Small intestine (tissue), 7 donors: ENCODE data around the gene PIAS1. TPM values are rescaled to one million over a fixed set of nuclear protein-coding genes. Genes with fewer than 3 reads are reported as not detected.
A peak's percentile ranks its signal among the peaks of the same experiment; 100 is the strongest.

Experiments used
- DNase-seq, 2 donors: peaks; one replicate each; pipeline versions ENCODE4 v3.0.0 to v3.0.0-alpha.2; 2013
- FAIRE-seq: peaks from 2 replicates; lab custom pipeline; 2012; peaks lifted over from hg19 to GRCh38; lab: Jason Lieb, UNC
- H3K27ac ChIP-seq, 3 donors: one replicate each; pipeline ENCODE4 v1.5.1; 2013; ENCODE audit warnings: low read length in 2 of 3, mild to moderate bottlenecking in 2 of 3, control low read depth in 1 of 3, inconsistent platforms in 1 of 3, low read depth in 1 of 3, moderate library complexity in 1 of 3
- H3K27me3 ChIP-seq, 3 donors: one replicate each; pipeline ENCODE4 v1.6.1; 2013; ENCODE audit warnings: low read length in 3 of 3, inconsistent platforms in 1 of 3; ENCODE audit not compliant: control insufficient read depth in 3 of 3, insufficient read depth in 3 of 3
- H3K36me3 ChIP-seq, 3 donors: one replicate each; pipeline ENCODE4 v1.6.1; 2013; ENCODE audit warnings: low read length in 3 of 3, inconsistent platforms in 1 of 3, low read depth in 1 of 3, mild to moderate bottlenecking in 1 of 3, moderate library complexity in 1 of 3; ENCODE audit not compliant: control insufficient read depth in 3 of 3, insufficient read depth in 2 of 3
- H3K4me1 ChIP-seq, 3 donors: one replicate each; pipeline ENCODE4 v1.6.1; 2013; ENCODE audit warnings: low read length in 2 of 3, inconsistent platforms in 1 of 3, low read depth in 1 of 3, mild to moderate bottlenecking in 1 of 3, moderate library complexity in 1 of 3; ENCODE audit not compliant: control insufficient read depth in 3 of 3, insufficient read depth in 2 of 3
- H3K4me3 ChIP-seq, 3 donors: one replicate each; pipeline ENCODE4 v1.5.1; 2013; ENCODE audit warnings: low read length in 3 of 3, control low read depth in 1 of 3, inconsistent platforms in 1 of 3, low read depth in 1 of 3, mild to moderate bottlenecking in 1 of 3, moderate library complexity in 1 of 3
- H3K9me3 ChIP-seq, 2 donors: one replicate each; pipeline ENCODE4 v1.6.1; 2013; ENCODE audit warnings: low read depth in 1 of 2, low read length in 1 of 2; ENCODE audit not compliant: control insufficient read depth in 2 of 2, insufficient read depth in 1 of 2
- WGBS, 3 donors: extraction: QIAGEN DNeasy Blood & Tissue Kit; methylation state at CpG; one replicate each; pipeline ENCODE4 v1.1.7; 2013; 5-methylcytosine and 5-hydroxymethylcytosine counted together
- polyA plus RNA-seq, 4 donors: library from polyadenylated mRNA; stranded (reverse) in 3 of 4; unstranded in 1 of 4; fragments of 200-250 nt in 3 of 4; fragments of 120-200 nt in 1 of 4; gene quantifications; one replicate each; pipeline versions ENCODE4 v1.2.1 to v1.2.3, GENCODE V29; 2013
- donor health status: healthy with polysubstance abuse.
- donor health status: control.
- donor health status: control.
- donor health status: Bipolar disorder and iron deficiency.
- donor health status: healthy.

Gene PIAS1
- polyA plus RNA-seq, 4 donors, result 9.0 to 48.0 (median 20.0) TPM

- H3K4me3 ChIP-seq, result no peak overlapping the region
- H3K36me3 ChIP-seq, result peaks cover 0 to 11% (median 0%) of the 10 kb centered on the region in 3 donors
- no peaks in the 10 kb centered on the region for H3K9me3 ChIP-seq
- H3K27me3 ChIP-seq, result no peaks in the 10 kb centered on the region
- no peak for DNase-seq
- no peak overlapping the region for H3K27ac ChIP-seq
- WGBS, 3 donors, result 38 to 62% (median 54%) methylated on average over 1 of the region's 1 CpG
- H3K4me1 ChIP-seq, result peaks cover 8 to 21% (median 10%) of the 10 kb centered on the region in 3 donors
- no peak for FAIRE-seq
Observed at GRCh38 chr15:68080334-68080733, 26.2 kb downstream of the PIAS1 start.

GRCh38 chr15:68080783-68081182 is 26.7 kb downstream of the PIAS1 start:
- peak overlapping the region in 1 of 3 donors; percentile 32 for H3K27ac ChIP-seq
- peaks cover 8 to 23% (median 10%) of the 10 kb centered on the region in 3 donors for H3K4me1 ChIP-seq
- no peaks in the 10 kb centered on the region for H3K9me3 ChIP-seq
- peaks cover 0 to 9% (median 0%) of the 10 kb centered on the region in 3 donors for H3K36me3 ChIP-seq
- no peak for FAIRE-seq
- WGBS, 3 donors, result 36 to 58% (median 44%) methylated on average over 3 of the region's 3 CpGs
- H3K27me3 ChIP-seq, result no peaks in the 10 kb centered on the region
- DNase-seq, result peak; percentile 16 to 60
- no peak overlapping the region for H3K4me3 ChIP-seq

GRCh38 chr15:68081869-68082505 is 27.9 kb downstream of the PIAS1 start:
- 59 to 80% (median 77%) methylated on average over 4 of the region's 4 CpGs for WGBS, 3 donors
- DNase-seq, result no peak
- Histone ChIP-seq H3K4me1 (peaks cover 8 to 23% (median 10%) of the 10 kb centered on the region in 3 donors), H3K27ac (no peak overlapping the region), H3K4me3 (no peak overlapping the region), H3K27me3 (no peaks in the 10 kb centered on the region), H3K9me3 (no peaks in the 10 kb centered on the region), H3K36me3 (peaks cover 0 to 7% (median 4%) of the 10 kb centered on the region in 3 donors)
- no peak for FAIRE-seq

GRCh38 chr15:68082735-68083134 is 28.6 kb downstream of the PIAS1 start:
- Histone ChIP-seq H3K4me1 (peaks cover 8 to 17% (median 10%) of the 10 kb centered on the region in 3 donors), H3K27ac (no peak overlapping the region), H3K36me3 (peaks cover 0 to 7% (median 4%) of the 10 kb centered on the region in 3 donors), H3K4me3 (no peak overlapping the region), H3K9me3 (no peaks in the 10 kb centered on the region), H3K27me3 (no peaks in the 10 kb centered on the region)
- DNase-seq, result no peak
- FAIRE-seq, result no peak
- 53 to 65% (median 54%) methylated on average over 3 of the region's 3 CpGs for WGBS, 3 donors

GRCh38 chr15:68083463-68083862 is 29.3 kb downstream of the PIAS1 start:
- WGBS, 3 donors, result 64 to 82% (median 72%) methylated on average over 4 of the region's 4 CpGs
- Histone ChIP-seq H3K36me3 (peaks cover 0 to 7% (median 4%) of the 10 kb centered on the region in 3 donors), H3K9me3 (no peaks in the 10 kb centered on the region), H3K27me3 (no peaks in the 10 kb centered on the region), H3K4me3 (no peak overlapping the region), H3K4me1 (peaks cover 8 to 12% (median 10%) of the 10 kb centered on the region in 3 donors), H3K27ac (no peak overlapping the region)
- no peak for FAIRE-seq
- no peak for DNase-seq

GRCh38 chr15:68085052-68085451 is 30.9 kb downstream of the PIAS1 start:
- no peak overlapping the region for H3K4me3 ChIP-seq
- no peaks in the 10 kb centered on the region for H3K27me3 ChIP-seq
- FAIRE-seq, result no peak
- no peak for DNase-seq
- H3K36me3 ChIP-seq, result peaks cover 0 to 10% (median 6%) of the 10 kb centered on the region in 3 donors
- H3K9me3 ChIP-seq, result no peaks in the 10 kb centered on the region
- 93 to 99% (median 94%) methylated on average over 1 of the region's 1 CpG for WGBS, 3 donors
- no peak overlapping the region for H3K27ac ChIP-seq
- peaks cover 8 to 10% (median 9%) of the 10 kb centered on the region in 3 donors for H3K4me1 ChIP-seq

GRCh38 chr15:68091743-68092142 is 37.6 kb downstream of the PIAS1 start:
- Histone ChIP-seq H3K9me3 (peaks cover 0 to 3% of the 10 kb centered on the region in 2 donors), H3K36me3 (peaks cover 0 to 15% (median 2%) of the 10 kb centered on the region in 3 donors), H3K27me3 (no peaks in the 10 kb centered on the region), H3K4me1 (no peaks in the 10 kb centered on the region), H3K4me3 (no peak overlapping the region), H3K27ac (no peak overlapping the region)
- 90 to 91% (median 90%) methylated on average over 3 of the region's 3 CpGs for WGBS, 3 donors
- no peak for FAIRE-seq
- DNase-seq, result no peak

- no peak overlapping the region for H3K27ac ChIP-seq
- WGBS, 3 donors, result 80 to 81% (median 81%) methylated on average over 1 of the region's 1 CpG
- DNase-seq (no peak), FAIRE-seq (no peak)
- H3K27me3 ChIP-seq, result no peaks in the 10 kb centered on the region
- peaks cover 0 to 13% (median 0%) of the 10 kb centered on the region in 3 donors for H3K36me3 ChIP-seq
- no peak overlapping the region for H3K4me3 ChIP-seq
- peaks cover 0 to 6% of the 10 kb centered on the region in 2 donors for H3K9me3 ChIP-seq
- no peaks in the 10 kb centered on the region for H3K4me1 ChIP-seq
Observed at GRCh38 chr15:68096099-68096498, 42.0 kb downstream of the PIAS1 start.
